A549 (cell line): ENCODE results near the gene ATP10A.

Source experiments
- NR3C1 ChIP-seq: fragments of >200 bp; sonication (Bioruptor Twin); formaldehyde crosslinking; IDR thresholded peaks from 3 replicates; pipeline ENCODE4 v1.6.1; 2017
- PHF8 ChIP-seq: fragments of 200-600 bp; sonication (generic); IDR thresholded peaks from 2 replicates; pipeline ENCODE4 v1.6.1; 2016; ENCODE audit warnings: low read depth, mild to moderate bottlenecking, antibody characterized with exemption, moderate library complexity, borderline replicate concordance
- POLR2A ChIP-seq: IDR thresholded peaks from 2 replicates; pipeline ENCODE4 v1.6.1; 2012; ENCODE audit warnings: mild to moderate bottlenecking, low read length
- POLR2AphosphoS2 ChIP-seq: conservative IDR thresholded peaks from 2 replicates; pipeline ENCODE4 v1.6.1; 2012; ENCODE audit warnings: low read length, improper control_type of control experiment, inconsistent platforms
- RARB ChIP-seq: fragments of 250-450 bp; sonication (Bioruptor Pico); IDR thresholded peaks from 2 replicates; pipeline ENCODE4 v1.8.0; 2021; ENCODE audit warnings: mild to moderate bottlenecking, moderate library complexity
- TP53 ChIP-seq: fragments of 250-450 bp; sonication (Bioruptor Pico); IDR thresholded peaks from 2 replicates; pipeline ENCODE4 v1.5.0; 2021; ENCODE audit warnings: mild to moderate bottlenecking, moderate library complexity
- TF ChIP-seq, protein P1 (sequence below): fragments of >200 bp; sonication (Bioruptor Twin); formaldehyde crosslinking; IDR thresholded peaks from 3 replicates; pipeline ENCODE4 v1.5.1; 2016
- TF ChIP-seq, protein P2 (sequence below): fragments of 150-350 bp; IDR thresholded peaks from 2 replicates; pipeline ENCODE4 v1.6.1; 2014; ENCODE audit warnings: low read depth, mild to moderate bottlenecking, low read length

DNA sequence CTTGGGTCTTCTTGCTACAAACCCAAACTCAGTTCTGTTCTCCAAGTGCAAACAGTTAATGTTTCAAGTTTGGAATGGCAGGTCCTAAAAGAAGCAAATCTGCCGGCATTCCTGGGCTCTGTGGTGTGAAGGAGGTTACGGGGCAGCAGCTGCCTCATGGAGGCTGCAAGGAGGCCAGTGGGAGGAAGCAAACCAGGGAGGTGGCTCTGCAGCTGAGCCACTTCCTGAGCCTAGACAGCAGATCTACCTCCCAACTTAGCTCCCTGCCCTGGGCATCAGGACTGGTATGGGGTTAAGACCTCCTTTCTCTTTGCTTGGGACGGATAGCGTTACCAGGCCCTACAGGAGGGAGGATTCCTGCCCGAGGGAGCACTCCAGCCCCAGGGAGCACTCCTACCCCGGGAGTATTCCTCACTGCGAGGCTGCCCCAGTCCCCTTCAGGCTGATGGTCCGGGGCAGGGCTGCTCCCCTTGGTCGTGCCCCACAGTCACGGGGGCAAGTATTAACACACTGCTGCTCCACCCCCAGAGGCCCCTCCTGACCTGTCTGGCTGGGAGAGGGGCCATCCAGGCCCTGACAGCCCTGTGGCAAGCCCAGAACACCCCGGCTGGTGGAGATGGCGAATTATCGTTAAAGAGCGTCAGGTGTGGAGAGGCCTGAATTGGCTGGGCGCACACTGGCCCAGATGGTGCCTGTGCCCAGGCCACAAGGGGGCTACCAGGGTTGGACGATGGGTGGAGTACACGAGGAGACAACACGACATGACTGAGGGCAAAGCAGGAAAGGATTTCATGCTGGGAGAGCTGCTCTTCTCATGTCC is 129.9 kb downstream of the ATP10A start:
- TF ChIP-seq POLR2A = no peak
- TF ChIP-seq, protein P1, sequence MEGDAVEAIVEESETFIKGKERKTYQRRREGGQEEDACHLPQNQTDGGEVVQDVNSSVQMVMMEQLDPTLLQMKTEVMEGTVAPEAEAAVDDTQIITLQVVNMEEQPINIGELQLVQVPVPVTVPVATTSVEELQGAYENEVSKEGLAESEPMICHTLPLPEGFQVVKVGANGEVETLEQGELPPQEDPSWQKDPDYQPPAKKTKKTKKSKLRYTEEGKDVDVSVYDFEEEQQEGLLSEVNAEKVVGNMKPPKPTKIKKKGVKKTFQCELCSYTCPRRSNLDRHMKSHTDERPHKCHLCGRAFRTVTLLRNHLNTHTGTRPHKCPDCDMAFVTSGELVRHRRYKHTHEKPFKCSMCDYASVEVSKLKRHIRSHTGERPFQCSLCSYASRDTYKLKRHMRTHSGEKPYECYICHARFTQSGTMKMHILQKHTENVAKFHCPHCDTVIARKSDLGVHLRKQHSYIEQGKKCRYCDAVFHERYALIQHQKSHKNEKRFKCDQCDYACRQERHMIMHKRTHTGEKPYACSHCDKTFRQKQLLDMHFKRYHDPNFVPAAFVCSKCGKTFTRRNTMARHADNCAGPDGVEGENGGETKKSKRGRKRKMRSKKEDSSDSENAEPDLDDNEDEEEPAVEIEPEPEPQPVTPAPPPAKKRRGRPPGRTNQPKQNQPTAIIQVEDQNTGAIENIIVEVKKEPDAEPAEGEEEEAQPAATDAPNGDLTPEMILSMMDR = no peak
- TF ChIP-seq, protein P2, sequence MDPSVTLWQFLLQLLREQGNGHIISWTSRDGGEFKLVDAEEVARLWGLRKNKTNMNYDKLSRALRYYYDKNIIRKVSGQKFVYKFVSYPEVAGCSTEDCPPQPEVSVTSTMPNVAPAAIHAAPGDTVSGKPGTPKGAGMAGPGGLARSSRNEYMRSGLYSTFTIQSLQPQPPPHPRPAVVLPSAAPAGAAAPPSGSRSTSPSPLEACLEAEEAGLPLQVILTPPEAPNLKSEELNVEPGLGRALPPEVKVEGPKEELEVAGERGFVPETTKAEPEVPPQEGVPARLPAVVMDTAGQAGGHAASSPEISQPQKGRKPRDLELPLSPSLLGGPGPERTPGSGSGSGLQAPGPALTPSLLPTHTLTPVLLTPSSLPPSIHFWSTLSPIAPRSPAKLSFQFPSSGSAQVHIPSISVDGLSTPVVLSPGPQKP = no peak
- no peak for TF ChIP-seq RARB (CRISPR knock-in tag)
- TF ChIP-seq NR3C1 = no peak
- no peak for TF ChIP-seq POLR2AphosphoS2
- no peak for TF ChIP-seq TP53 (CRISPR knock-in tag)
- TF ChIP-seq PHF8 = no peak
